ENCODE measurements around the gene HMGB2.

- TF ChIP-seq CTCF (IDR thresholded peaks at IDR 0.05; ENCODE audit: poor library complexity, severe bottlenecking) (no peak), POLR2AphosphoS5 (IDR thresholded peaks at IDR 0.05) (no peak), RAD21 (conservative IDR thresholded peaks at IDR 0.05) (no peak), TAF1 (IDR thresholded peaks at IDR 0.05; ENCODE audit: low read depth) (no peak), EZH2 (IDR thresholded peaks at IDR 0.05; ENCODE audit: borderline replicate concordance, insufficient read depth, low read length, poor library complexity, severe bottlenecking) (no peak)
- TF ChIP-seq, protein P1, sequence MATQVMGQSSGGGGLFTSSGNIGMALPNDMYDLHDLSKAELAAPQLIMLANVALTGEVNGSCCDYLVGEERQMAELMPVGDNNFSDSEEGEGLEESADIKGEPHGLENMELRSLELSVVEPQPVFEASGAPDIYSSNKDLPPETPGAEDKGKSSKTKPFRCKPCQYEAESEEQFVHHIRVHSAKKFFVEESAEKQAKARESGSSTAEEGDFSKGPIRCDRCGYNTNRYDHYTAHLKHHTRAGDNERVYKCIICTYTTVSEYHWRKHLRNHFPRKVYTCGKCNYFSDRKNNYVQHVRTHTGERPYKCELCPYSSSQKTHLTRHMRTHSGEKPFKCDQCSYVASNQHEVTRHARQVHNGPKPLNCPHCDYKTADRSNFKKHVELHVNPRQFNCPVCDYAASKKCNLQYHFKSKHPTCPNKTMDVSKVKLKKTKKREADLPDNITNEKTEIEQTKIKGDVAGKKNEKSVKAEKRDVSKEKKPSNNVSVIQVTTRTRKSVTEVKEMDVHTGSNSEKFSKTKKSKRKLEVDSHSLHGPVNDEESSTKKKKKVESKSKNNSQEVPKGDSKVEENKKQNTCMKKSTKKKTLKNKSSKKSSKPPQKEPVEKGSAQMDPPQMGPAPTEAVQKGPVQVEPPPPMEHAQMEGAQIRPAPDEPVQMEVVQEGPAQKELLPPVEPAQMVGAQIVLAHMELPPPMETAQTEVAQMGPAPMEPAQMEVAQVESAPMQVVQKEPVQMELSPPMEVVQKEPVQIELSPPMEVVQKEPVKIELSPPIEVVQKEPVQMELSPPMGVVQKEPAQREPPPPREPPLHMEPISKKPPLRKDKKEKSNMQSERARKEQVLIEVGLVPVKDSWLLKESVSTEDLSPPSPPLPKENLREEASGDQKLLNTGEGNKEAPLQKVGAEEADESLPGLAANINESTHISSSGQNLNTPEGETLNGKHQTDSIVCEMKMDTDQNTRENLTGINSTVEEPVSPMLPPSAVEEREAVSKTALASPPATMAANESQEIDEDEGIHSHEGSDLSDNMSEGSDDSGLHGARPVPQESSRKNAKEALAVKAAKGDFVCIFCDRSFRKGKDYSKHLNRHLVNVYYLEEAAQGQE (IDR thresholded peaks at IDR 0.05; ENCODE audit: borderline replicate concordance), result no peak
Measured at GRCh38 chr4:173293663-173294062, 40.5 kb downstream of the HMGB2 start.
